Transverse colon (tissue), 4 donors: Measurements from ENCODE around the gene PKP4.

Source experiments
- POLR2AphosphoS5 ChIP-seq, 3 donors: sonication (generic); formaldehyde crosslinking; IDR thresholded peaks; one replicate each; pipeline ENCODE4 v1.6.1; 2016; ENCODE audit warnings: antibody characterized with exemption in 3 of 3
- TF ChIP-seq, protein P1 (sequence below), 5 experiments: fragments of 200-600 bp in 3 of 5; fragments of 450-650 bp in 2 of 5; sonication (generic) in 3 of 5; IDR thresholded peaks; 1 replicate in 2 of 5; 2 replicates in 3 of 5; pipeline ENCODE4 v1.5.1; 2016 to 2017; ENCODE audit warnings: antibody characterized with exemption in 5 of 5, inconsistent platforms in 3 of 5, mild to moderate bottlenecking in 2 of 5, moderate library complexity in 1 of 5

GRCh38 chr2:158586491-158586890, 129.7 kb downstream of the PKP4 start:
- TF ChIP-seq POLR2AphosphoS5 (IDR thresholded peaks at IDR 0.05) = no peak
- TF ChIP-seq, protein P1, sequence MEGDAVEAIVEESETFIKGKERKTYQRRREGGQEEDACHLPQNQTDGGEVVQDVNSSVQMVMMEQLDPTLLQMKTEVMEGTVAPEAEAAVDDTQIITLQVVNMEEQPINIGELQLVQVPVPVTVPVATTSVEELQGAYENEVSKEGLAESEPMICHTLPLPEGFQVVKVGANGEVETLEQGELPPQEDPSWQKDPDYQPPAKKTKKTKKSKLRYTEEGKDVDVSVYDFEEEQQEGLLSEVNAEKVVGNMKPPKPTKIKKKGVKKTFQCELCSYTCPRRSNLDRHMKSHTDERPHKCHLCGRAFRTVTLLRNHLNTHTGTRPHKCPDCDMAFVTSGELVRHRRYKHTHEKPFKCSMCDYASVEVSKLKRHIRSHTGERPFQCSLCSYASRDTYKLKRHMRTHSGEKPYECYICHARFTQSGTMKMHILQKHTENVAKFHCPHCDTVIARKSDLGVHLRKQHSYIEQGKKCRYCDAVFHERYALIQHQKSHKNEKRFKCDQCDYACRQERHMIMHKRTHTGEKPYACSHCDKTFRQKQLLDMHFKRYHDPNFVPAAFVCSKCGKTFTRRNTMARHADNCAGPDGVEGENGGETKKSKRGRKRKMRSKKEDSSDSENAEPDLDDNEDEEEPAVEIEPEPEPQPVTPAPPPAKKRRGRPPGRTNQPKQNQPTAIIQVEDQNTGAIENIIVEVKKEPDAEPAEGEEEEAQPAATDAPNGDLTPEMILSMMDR (IDR thresholded peaks at IDR 0.05) = no peak
